Measurements from ENCODE around the gene PCK2. TPM values are rescaled to one million over a fixed set of nuclear protein-coding genes. Genes with fewer than 3 reads are reported as not detected.

Gene PCK2
- total and polyA plus RNA-seq, 2 of the 13 experiments (the other 11 are each of a cell fraction or from before 2014, with no cell fraction given): 129 to 272 TPM

DNA sequence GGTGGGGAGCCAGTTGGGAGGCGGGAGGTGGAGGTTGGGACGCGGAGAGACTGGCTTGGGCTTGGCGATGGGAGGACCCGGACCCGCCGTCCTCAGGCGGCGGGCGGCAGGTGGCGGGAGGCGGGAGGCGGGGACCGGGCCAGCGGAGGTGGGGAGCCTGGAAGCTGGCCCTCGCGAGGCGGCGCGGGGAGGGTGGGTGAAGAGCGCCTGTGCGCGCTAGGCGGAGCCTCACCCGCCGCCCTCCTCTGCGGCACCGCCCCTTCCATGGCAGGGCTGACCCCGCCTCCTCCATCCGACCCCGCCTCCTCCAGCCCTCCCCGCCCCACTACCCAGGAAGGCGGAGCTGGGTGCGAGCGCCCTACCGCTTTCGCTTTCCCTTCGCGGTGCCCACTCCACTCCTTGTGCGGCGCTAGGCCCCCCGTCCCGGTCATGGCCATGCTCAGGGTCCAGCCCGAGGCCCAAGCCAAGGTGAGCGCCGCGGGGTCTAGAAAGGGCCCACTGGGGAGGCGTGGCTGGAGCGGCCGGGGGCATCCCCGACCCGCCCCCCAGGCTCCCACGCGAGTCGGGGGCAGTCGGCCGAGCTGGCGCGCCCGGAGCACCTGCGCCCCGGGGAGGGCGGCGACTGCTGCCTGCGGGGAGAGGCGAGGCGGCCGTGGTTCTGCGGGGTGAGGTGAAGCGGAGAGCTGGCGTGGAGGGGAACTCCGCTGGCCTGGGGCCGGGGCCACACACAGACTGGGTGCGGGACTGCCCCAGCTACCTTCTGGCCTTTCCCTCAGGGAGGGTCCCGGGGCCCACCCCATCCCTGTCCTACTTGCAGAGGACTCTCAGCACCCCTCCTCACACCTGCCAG, 41.9 kb downstream of the PCK2 start, which contains the start of gene PSME1 (continued):
- TF ChIP-seq, protein P1, sequence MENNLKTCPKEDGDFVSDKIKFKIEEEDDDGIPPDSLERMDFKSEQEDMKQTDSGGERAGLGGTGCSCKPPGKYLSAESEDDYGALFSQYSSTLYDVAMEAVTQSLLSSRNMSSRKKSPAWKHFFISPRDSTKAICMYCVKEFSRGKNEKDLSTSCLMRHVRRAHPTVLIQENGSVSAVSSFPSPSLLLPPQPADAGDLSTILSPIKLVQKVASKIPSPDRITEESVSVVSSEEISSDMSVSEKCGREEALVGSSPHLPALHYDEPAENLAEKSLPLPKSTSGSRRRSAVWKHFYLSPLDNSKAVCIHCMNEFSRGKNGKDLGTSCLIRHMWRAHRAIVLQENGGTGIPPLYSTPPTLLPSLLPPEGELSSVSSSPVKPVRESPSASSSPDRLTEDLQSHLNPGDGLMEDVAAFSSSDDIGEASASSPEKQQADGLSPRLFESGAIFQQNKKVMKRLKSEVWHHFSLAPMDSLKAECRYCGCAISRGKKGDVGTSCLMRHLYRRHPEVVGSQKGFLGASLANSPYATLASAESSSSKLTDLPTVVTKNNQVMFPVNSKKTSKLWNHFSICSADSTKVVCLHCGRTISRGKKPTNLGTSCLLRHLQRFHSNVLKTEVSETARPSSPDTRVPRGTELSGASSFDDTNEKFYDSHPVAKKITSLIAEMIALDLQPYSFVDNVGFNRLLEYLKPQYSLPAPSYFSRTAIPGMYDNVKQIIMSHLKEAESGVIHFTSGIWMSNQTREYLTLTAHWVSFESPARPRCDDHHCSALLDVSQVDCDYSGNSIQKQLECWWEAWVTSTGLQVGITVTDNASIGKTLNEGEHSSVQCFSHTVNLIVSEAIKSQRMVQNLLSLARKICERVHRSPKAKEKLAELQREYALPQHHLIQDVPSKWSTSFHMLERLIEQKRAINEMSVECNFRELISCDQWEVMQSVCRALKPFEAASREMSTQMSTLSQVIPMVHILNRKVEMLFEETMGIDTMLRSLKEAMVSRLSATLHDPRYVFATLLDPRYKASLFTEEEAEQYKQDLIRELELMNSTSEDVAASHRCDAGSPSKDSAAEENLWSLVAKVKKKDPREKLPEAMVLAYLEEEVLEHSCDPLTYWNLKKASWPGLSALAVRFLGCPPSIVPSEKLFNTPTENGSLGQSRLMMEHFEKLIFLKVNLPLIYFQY (CRISPR knock-in tag; IDR thresholded peaks at IDR 0.05; ENCODE audit: borderline replicate concordance): peak; percentile 85; the same call in 1 of the 2 replicates
- TF ChIP-seq ZNF839 (CRISPR knock-in tag; IDR thresholded peaks at IDR 0.05; ENCODE audit: borderline replicate concordance) (peak; percentile 39), FOXK2 (IDR thresholded peaks at IDR 0.05) (no peak), NFE2L1 (CRISPR knock-in tag; IDR thresholded peaks at IDR 0.05; ENCODE audit: borderline replicate concordance) (peak; percentile 79; the same call in 1 of the 2 replicates), ZNF383 (CRISPR knock-in tag; IDR thresholded peaks at IDR 0.05; ENCODE audit: borderline replicate concordance) (no peak; the same call in 1 of the 2 replicates), ZFP36L2 (CRISPR knock-in tag; IDR thresholded peaks at IDR 0.05) (0 out of 2 replicates have a peak, but pooled peaks have one; percentile 87), ATF7-NPFF (CRISPR knock-in tag; IDR thresholded peaks at IDR 0.05; ENCODE audit: low read depth) (peak; percentile 93; the same call in 1 of the 2 replicates), ZFP41 (CRISPR knock-in tag; IDR thresholded peaks at IDR 0.05; ENCODE audit: borderline replicate concordance) (no peak), ZNF749 (CRISPR knock-in tag; IDR thresholded peaks at IDR 0.05; ENCODE audit: borderline replicate concordance) (peak; percentile 61; the same call in 1 of the 2 replicates), ZSCAN22 (CRISPR knock-in tag; IDR thresholded peaks at IDR 0.05) (no peak), ZNF460 (CRISPR knock-in tag; IDR thresholded peaks at IDR 0.05; ENCODE audit: borderline replicate concordance) (no peak), SP4 (CRISPR knock-in tag; IDR thresholded peaks at IDR 0.05) (no peak)
- TF ChIP-seq, protein P2, sequence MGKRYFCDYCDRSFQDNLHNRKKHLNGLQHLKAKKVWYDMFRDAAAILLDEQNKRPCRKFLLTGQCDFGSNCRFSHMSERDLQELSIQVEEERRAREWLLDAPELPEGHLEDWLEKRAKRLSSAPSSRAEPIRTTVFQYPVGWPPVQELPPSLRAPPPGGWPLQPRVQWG (CRISPR knock-in tag; IDR thresholded peaks at IDR 0.05; ENCODE audit: borderline replicate concordance, low read depth): no peak
- TF ChIP-seq, protein P3, sequence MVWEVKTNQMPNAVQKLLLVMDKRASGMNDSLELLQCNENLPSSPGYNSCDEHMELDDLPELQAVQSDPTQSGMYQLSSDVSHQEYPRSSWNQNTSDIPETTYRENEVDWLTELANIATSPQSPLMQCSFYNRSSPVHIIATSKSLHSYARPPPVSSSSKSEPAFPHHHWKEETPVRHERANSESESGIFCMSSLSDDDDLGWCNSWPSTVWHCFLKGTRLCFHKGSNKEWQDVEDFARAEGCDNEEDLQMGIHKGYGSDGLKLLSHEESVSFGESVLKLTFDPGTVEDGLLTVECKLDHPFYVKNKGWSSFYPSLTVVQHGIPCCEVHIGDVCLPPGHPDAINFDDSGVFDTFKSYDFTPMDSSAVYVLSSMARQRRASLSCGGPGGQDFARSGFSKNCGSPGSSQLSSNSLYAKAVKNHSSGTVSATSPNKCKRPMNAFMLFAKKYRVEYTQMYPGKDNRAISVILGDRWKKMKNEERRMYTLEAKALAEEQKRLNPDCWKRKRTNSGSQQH (CRISPR knock-in tag; IDR thresholded peaks at IDR 0.05; ENCODE audit: low read depth): no peak; the same call in 1 of the 2 replicates
- TF ChIP-seq, protein P4, sequence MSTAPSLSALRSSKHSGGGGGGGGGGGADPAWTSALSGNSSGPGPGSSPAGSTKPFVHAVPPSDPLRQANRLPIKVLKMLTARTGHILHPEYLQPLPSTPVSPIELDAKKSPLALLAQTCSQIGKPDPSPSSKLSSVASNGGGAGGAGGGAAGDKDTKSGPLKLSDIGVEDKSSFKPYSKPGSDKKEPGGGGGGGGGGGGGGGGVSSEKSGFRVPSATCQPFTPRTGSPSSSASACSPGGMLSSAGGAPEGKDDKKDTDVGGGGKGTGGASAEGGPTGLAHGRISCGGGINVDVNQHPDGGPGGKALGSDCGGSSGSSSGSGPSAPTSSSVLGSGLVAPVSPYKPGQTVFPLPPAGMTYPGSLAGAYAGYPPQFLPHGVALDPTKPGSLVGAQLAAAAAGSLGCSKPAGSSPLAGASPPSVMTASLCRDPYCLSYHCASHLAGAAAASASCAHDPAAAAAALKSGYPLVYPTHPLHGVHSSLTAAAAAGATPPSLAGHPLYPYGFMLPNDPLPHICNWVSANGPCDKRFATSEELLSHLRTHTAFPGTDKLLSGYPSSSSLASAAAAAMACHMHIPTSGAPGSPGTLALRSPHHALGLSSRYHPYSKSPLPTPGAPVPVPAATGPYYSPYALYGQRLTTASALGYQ (CRISPR knock-in tag; IDR thresholded peaks at IDR 0.05): peak; percentile 87
- TF ChIP-seq, protein P5, sequence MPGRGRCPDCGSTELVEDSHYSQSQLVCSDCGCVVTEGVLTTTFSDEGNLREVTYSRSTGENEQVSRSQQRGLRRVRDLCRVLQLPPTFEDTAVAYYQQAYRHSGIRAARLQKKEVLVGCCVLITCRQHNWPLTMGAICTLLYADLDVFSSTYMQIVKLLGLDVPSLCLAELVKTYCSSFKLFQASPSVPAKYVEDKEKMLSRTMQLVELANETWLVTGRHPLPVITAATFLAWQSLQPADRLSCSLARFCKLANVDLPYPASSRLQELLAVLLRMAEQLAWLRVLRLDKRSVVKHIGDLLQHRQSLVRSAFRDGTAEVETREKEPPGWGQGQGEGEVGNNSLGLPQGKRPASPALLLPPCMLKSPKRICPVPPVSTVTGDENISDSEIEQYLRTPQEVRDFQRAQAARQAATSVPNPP (CRISPR knock-in tag; IDR thresholded peaks at IDR 0.05): peak; percentile 72; the same call in 1 of the 2 replicates
- TF ChIP-seq, protein P6, sequence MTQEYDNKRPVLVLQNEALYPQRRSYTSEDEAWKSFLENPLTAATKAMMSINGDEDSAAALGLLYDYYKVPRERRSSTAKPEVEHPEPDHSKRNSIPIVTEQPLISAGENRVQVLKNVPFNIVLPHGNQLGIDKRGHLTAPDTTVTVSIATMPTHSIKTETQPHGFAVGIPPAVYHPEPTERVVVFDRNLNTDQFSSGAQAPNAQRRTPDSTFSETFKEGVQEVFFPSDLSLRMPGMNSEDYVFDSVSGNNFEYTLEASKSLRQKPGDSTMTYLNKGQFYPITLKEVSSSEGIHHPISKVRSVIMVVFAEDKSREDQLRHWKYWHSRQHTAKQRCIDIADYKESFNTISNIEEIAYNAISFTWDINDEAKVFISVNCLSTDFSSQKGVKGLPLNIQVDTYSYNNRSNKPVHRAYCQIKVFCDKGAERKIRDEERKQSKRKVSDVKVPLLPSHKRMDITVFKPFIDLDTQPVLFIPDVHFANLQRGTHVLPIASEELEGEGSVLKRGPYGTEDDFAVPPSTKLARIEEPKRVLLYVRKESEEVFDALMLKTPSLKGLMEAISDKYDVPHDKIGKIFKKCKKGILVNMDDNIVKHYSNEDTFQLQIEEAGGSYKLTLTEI (CRISPR knock-in tag; conservative IDR thresholded peaks at IDR 0.05): no peak
